ENCODE data around the gene FAM227A.
"Not testable (repeated sequence)": the region's sequence is repeated elsewhere in the genome, so short reads cannot be mapped to it uniquely, and the experiment has no call there.

The FAM227A gene

GRCh38 chr22:38623351-38623750 lies 32.8 kb downstream of the FAM227A start:
- no peaks in the 10 kb centered on the region for H3K79me2 ChIP-seq (ENCODE audit: low read length)

GRCh38 chr22:38618682-38619081 lies 37.5 kb downstream of the FAM227A start:
- H3K4me1 ChIP-seq (ENCODE audit: low read length) = no peaks in the 10 kb centered on the region
- no peak overlapping the region for H2AFZ ChIP-seq (ENCODE audit: low read depth, low read length)
- H3K27ac ChIP-seq (ENCODE audit: low read length) = no peak overlapping the region
- H3K27me3 ChIP-seq (ENCODE audit: low read depth, low read length) = no peaks in the 10 kb centered on the region
- no peaks in the 10 kb centered on the region for H3K36me3 ChIP-seq (replicated peaks; ENCODE audit: low read depth, low read length)
- no peak overlapping the region for H3K9ac ChIP-seq (ENCODE audit: low read length)
- H3K79me2 ChIP-seq (ENCODE audit: low read length) = no peaks in the 10 kb centered on the region
- no peak overlapping the region for H3K4me3 ChIP-seq (ENCODE audit: low read length)
- no peak overlapping the region for H3K4me2 ChIP-seq (ENCODE audit: low read length)
- no peaks in the 10 kb centered on the region for H4K20me1 ChIP-seq (ENCODE audit: insufficient read depth, low read length)
- no peaks in the 10 kb centered on the region for H3K9me3 ChIP-seq (ENCODE audit: insufficient read depth, low read length)
- no peak for TF ChIP-seq EZH2phosphoT487 (IDR thresholded peaks at IDR 0.05; ENCODE audit: low read depth)
- no peak for TF ChIP-seq CTCF (IDR thresholded peaks at IDR 0.05; ENCODE audit: low read depth, low read length)

More at GRCh38 chr22:38623351-38623750, 32.8 kb downstream of the FAM227A start:
- no peaks in the 10 kb centered on the region for H4K20me1 ChIP-seq (ENCODE audit: insufficient read depth, low read length)
- no peak overlapping the region for H3K4me3 ChIP-seq (ENCODE audit: low read length)
- no peak overlapping the region for H3K9ac ChIP-seq (ENCODE audit: low read length)
- no peak overlapping the region for H2AFZ ChIP-seq (ENCODE audit: low read depth, low read length)
- TF ChIP-seq CTCF (IDR thresholded peaks at IDR 0.05; ENCODE audit: low read depth, low read length) (no peak), EZH2phosphoT487 (IDR thresholded peaks at IDR 0.05; ENCODE audit: low read depth) (no peak)
- no peaks in the 10 kb centered on the region for H3K27me3 ChIP-seq (ENCODE audit: low read depth, low read length)
- H3K4me2 ChIP-seq (ENCODE audit: low read length) = no peak overlapping the region
- H3K9me3 ChIP-seq (ENCODE audit: insufficient read depth, low read length) = no peaks in the 10 kb centered on the region
- no peaks in the 10 kb centered on the region for H3K4me1 ChIP-seq (ENCODE audit: low read length)
- no peak overlapping the region for H3K27ac ChIP-seq (ENCODE audit: low read length)
- H3K36me3 ChIP-seq (replicated peaks; ENCODE audit: low read depth, low read length) = no peaks in the 10 kb centered on the region

- Histone ChIP-seq H3K4me1 (ENCODE audit: low read length) (peaks cover 4% of the 10 kb centered on the region; the same call in 1 of the 2 replicates), H2AFZ (ENCODE audit: low read depth, low read length) (no peak overlapping the region), H3K79me2 (ENCODE audit: low read length) (no peaks in the 10 kb centered on the region), H3K9me3 (ENCODE audit: insufficient read depth, low read length) (no peaks in the 10 kb centered on the region), H3K9ac (ENCODE audit: low read length) (no peak overlapping the region), H3K27ac (ENCODE audit: low read length) (no peak overlapping the region), H3K36me3 (replicated peaks; ENCODE audit: low read depth, low read length) (no peaks in the 10 kb centered on the region), H3K27me3 (ENCODE audit: low read depth, low read length) (no peaks in the 10 kb centered on the region), H3K4me3 (ENCODE audit: low read length) (no peak overlapping the region), H3K4me2 (ENCODE audit: low read length) (no peak overlapping the region), H4K20me1 (ENCODE audit: insufficient read depth, low read length) (no peaks in the 10 kb centered on the region)
- no peak for TF ChIP-seq EZH2phosphoT487 (IDR thresholded peaks at IDR 0.05; ENCODE audit: low read depth)
- no peak for TF ChIP-seq CTCF (IDR thresholded peaks at IDR 0.05; ENCODE audit: low read depth, low read length)
Observed at GRCh38 chr22:38618258-38618657, 37.9 kb downstream of the FAM227A start.

GRCh38 chr22:38615064-38615405 lies 41.2 kb downstream of the FAM227A start:
- H3K4me3 ChIP-seq (ENCODE audit: low read length); H3K9ac ChIP-seq (ENCODE audit: low read length); H3K4me2 ChIP-seq (ENCODE audit: low read length); H3K27me3 ChIP-seq (ENCODE audit: low read depth, low read length); H3K9me3 ChIP-seq (ENCODE audit: insufficient read depth, low read length); H3K4me1 ChIP-seq (ENCODE audit: low read length); H3K79me2 ChIP-seq (ENCODE audit: low read length); H2AFZ ChIP-seq (ENCODE audit: low read depth, low read length); H3K27ac ChIP-seq (ENCODE audit: low read length); H3K36me3 ChIP-seq (replicated peaks; ENCODE audit: low read depth, low read length); H4K20me1 ChIP-seq (ENCODE audit: insufficient read depth, low read length): not testable (repeated sequence)

Measured in OCI-LY3 (cell line).